HepG2 (cell line): ENCODE data around the gene RBM23. TPM values are rescaled to one million over a fixed set of nuclear protein-coding genes. Genes with fewer than 3 reads are reported as not detected.

ENCODE experiments used
- IRF9 ChIP-seq: sonication (generic); formaldehyde crosslinking; IDR thresholded peaks from 2 replicates; pipeline ENCODE4 v1.8.0; 2022; ENCODE audit warnings: missing genetic modification reagents, mild to moderate bottlenecking, borderline replicate concordance
- NRL ChIP-seq: sonication (generic); formaldehyde crosslinking; IDR thresholded peaks from 2 replicates; pipeline ENCODE4 v1.5.0; 2020; ENCODE audit warnings: missing genetic modification reagents, mild to moderate bottlenecking, moderate library complexity, borderline replicate concordance
- SNAPC4 ChIP-seq: sonication (generic); formaldehyde crosslinking; IDR thresholded peaks from 2 replicates; pipeline ENCODE4 v1.4.0; 2020; ENCODE audit warnings: mild to moderate bottlenecking, missing genetic modification reagents
- ZFP91 ChIP-seq: sonication (generic); formaldehyde crosslinking; IDR thresholded peaks from 2 replicates; pipeline ENCODE4 v1.9.0; 2022; ENCODE audit warnings: missing genetic modification reagents, mild to moderate bottlenecking, borderline replicate concordance
- ZNF296 ChIP-seq: sonication (generic); formaldehyde crosslinking; conservative IDR thresholded peaks from 2 replicates; pipeline ENCODE4 v1.5.0; 2020; ENCODE audit warnings: mild to moderate bottlenecking, missing genetic modification reagents
- ZNF563 ChIP-seq: sonication (generic); formaldehyde crosslinking; IDR thresholded peaks from 2 replicates; pipeline ENCODE4 v1.8.0; 2022; ENCODE audit warnings: mild to moderate bottlenecking, moderate library complexity, missing genetic modification reagents
- ZNF609 ChIP-seq: sonication (generic); formaldehyde crosslinking; IDR thresholded peaks from 2 replicates; pipeline ENCODE4 v1.4.0; 2020; ENCODE audit warnings: mild to moderate bottlenecking, missing genetic modification reagents, borderline replicate concordance
- ZNF770 ChIP-seq: sonication (generic); formaldehyde crosslinking; IDR thresholded peaks from 2 replicates; pipeline ENCODE4 v1.5.0; 2020; ENCODE audit warnings: mild to moderate bottlenecking, missing genetic modification reagents
- ZNF883 ChIP-seq: sonication (generic); formaldehyde crosslinking; IDR thresholded peaks from 2 replicates; pipeline ENCODE4 v1.5.1; 2020; ENCODE audit warnings: mild to moderate bottlenecking, missing genetic modification reagents; ENCODE audit errors: not compliant biosample characterization
- polyA plus RNA-seq, 8 experiments: library from polyadenylated mRNA; depleted of rRNA in 3 of 8; stranded (reverse) in 7 of 8; unstranded in 1 of 8; fragments of >200 nt; fragmentation: Illumina TruSeq in 4 of 8; extraction: Trizol in 4 of 8; gene quantifications; 2 replicates each; pipeline versions ENCODE4 v1.2.1 to v1.2.3, GENCODE V29; 2011 to 2016; ENCODE audit warnings: low read depth in 4 of 8, missing spikeins in 1 of 8, mixed read lengths in 1 of 8; ENCODE audit not compliant: insufficient read depth in 1 of 8
- total RNA-seq, 5 experiments: library from RNA; depleted of rRNA; stranded (reverse); fragments of >200 nt; fragmentation: Illumina TruSeq; extraction: Trizol; gene quantifications; 2 replicates each; pipeline ENCODE4 v1.2.3, GENCODE V29; 2016; ENCODE audit warnings: low read depth in 1 of 5

RBM23 gene
- total and polyA plus RNA-seq, 2 of the 13 experiments (the other 11 are each of a cell fraction or from before 2014, with no cell fraction given) = 1.5 to 2.1 TPM

DNA sequence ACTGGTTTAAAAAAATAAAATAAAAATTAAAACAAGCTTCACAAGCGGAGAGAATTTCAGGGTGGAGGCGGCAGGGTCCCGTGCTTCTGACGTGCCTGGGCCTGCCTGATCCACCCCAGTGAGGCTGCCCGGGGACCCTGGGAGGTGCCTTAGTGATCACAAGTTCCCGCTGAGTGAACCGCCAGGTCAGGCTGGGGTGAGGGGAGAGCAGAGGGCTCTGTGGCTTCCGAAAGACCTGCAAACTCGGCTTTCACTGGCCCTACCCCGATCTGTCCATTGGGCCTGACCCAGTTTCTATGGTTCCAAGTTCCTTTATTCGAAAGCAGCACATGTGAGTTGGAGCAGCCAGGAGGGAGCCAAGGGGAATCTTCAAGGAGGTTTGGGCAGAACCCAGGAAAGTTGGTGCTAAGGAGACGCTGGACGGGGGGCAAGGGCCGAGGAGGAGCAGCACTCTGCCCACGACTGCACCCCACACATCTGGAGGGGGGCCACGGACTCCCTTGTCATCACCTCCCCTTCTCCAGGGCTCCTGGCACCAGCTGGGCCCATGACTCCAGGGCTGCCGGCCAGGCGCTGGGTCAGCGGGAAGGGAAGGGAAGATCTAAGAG, 69.6 kb downstream of the RBM23 start (continued):
- no peak for TF ChIP-seq SNAPC4 (CRISPR knock-in tag)
- TF ChIP-seq ZNF296 (CRISPR knock-in tag) = no peak
- no peak for TF ChIP-seq IRF9
- 0 out of 2 replicates have a peak, but pooled peaks have one; percentile 9 for TF ChIP-seq ZFP91 (CRISPR knock-in tag)
- no peak for TF ChIP-seq NRL
- TF ChIP-seq ZNF609 (CRISPR knock-in tag) = no peak
- TF ChIP-seq ZNF770 (CRISPR knock-in tag) = no peak
- TF ChIP-seq ZNF563 (CRISPR knock-in tag) = 0 out of 2 replicates have a peak, but pooled peaks have one; percentile 51
- TF ChIP-seq ZNF883 (CRISPR knock-in tag) = no peak
